Measurements from ENCODE around the gene NAGS.
"Not testable (repeated sequence)": the region's sequence is repeated elsewhere in the genome, so short reads cannot be mapped to it uniquely, and the experiment has no call there.

NAGS gene

DNA sequence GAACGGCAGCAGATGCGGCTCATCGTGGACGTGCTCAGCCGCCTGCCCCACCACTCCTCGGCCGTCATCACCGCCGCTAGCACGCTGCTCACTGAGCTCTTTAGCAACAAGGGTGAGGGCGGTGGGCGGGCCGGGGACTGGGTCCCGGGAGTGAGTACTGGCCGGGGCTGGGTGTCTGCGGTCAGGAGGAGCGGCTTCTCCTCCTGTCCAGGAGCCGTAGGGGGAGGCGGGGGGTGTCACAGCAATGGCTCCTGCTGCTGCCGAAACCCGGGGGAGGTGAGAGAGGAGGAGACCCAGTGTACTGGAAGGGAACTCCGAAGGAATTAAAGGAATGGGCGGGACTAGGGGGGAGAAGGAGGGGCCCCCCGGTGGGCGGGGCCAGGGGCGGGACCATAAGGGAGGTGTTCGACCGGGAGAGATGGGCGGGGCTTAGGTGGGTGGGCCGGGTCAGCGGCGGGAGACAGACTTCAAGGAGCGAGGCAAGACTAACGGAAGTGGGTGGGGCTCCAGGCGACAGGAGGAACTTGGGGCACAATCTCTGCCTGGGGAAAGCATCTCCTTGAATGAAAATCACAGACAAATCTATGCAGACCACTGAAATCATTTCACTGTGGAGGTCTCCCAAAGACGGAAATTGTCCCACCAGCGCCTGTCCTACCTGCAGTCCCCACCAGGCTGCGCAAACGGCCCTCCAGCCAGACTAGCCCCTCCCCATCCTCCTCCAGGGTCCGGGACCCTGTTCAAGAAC is 2.4 kb downstream of the NAGS start:
- TF ChIP-seq POLR2A (IDR thresholded peaks at IDR 0.05; ENCODE audit: low read length) (no peak), GATA1 (IDR thresholded peaks at IDR 0.05; ENCODE audit: low read depth, low read length) (no peak)
- peak; percentile 91 to 94 for DNase-seq

DNA sequence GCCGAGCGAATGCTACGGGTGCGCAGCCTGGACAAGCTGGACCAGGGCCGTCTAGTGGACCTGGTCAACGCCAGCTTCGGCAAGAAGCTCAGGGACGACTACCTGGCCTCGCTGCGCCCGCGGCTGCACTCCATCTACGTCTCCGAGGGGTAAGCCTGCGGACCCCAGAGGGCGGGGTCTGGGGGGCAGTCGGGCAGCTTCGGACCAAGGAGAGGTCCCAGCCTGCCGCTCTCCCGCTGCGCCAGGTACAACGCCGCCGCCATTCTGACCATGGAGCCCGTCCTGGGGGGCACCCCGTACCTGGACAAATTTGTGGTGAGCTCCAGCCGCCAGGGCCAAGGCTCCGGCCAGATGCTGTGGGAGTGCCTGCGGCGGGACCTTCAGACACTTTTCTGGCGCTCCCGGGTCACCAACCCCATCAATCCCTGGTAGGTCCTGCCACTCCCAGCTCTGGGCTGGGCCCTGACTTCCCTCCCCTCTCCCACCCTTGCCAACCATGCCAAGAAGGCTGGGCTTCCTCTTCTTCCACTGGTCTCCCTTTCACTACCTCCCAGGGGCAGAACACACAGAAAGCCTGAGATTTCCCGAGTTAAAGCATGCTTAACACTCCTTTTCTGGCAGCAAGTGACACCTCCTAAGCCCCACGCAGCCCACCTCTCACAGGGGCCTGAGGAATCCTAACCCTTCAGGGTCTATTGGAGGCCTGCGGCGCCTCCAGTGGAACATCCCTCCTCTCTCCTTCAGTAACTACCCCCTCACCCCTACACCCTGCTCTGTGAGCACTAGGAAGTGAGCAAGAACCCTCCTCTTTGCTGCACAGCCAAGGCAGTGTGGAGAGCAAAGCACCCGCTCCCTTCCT is 3.2 kb downstream of the NAGS start:
- no peak for TF ChIP-seq GATA1 (IDR thresholded peaks at IDR 0.05; ENCODE audit: low read depth, low read length)
- TF ChIP-seq POLR2A (IDR thresholded peaks at IDR 0.05; ENCODE audit: low read length), result peak; percentile 12
- no peak for DNase-seq

GRCh38 chr17:44008205-44008909 is 3.9 kb downstream of the NAGS start:
- DNase-seq, result no peak
- TF ChIP-seq GATA1 (IDR thresholded peaks at IDR 0.05; ENCODE audit: low read depth, low read length) (no peak), POLR2A (IDR thresholded peaks at IDR 0.05; ENCODE audit: low read length) (no peak)

GRCh38 chr17:44010966-44011647 is 6.7 kb downstream of the NAGS start:
- DNase-seq, result no peak
- TF ChIP-seq GATA1 (IDR thresholded peaks at IDR 0.05; ENCODE audit: low read depth, low read length) (no peak), POLR2A (IDR thresholded peaks at IDR 0.05; ENCODE audit: low read length) (no peak)

GRCh38 chr17:44011876-44012275 is 7.5 kb downstream of the NAGS start:
- no peak for DNase-seq
- TF ChIP-seq POLR2A (IDR thresholded peaks at IDR 0.05; ENCODE audit: low read length) (no peak), GATA1 (IDR thresholded peaks at IDR 0.05; ENCODE audit: low read depth, low read length) (no peak)

DNA sequence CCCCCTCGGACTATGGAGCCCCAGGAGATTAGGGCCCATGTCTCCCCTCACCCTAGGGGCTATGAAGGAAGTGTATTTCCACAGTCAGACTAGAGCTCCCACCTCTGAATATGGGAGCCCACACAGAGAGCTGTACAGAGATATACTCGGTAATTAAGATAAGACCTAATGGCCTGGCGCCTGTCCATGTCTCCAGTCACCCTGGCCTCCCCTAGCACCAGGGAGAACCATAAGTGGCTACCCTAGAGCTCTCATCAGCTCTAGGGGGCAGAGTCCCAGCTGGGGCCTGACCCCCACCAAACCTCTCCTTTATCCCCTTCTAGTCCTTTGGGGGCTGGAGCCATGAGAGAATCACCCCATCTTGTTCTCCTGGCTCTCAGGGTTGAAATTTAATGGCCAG is 8.0 kb downstream of the NAGS start:
- TF ChIP-seq GATA1 (IDR thresholded peaks at IDR 0.05; ENCODE audit: low read depth, low read length) (no peak), POLR2A (IDR thresholded peaks at IDR 0.05; ENCODE audit: low read length) (no peak)

DNA sequence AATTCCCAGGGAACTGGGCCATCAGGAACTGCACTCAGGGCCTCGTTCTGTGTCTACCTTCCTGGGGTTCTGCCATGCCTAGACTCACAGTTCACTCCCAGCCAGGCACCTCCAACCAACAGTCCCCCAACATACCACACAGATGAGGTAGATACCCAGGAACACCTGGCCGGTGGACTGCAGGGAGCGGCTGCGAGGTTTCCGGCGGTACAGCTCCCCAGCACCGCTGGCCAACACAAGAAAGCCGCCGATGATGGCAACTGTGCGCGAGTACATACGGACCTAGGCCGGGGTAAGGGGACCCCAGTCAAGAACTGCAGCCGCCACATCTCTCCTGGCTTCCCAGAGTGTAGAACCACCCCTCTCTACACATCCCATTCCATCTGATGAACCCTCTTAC is 8.5 kb downstream of the NAGS start:
- DNase-seq, result no peak
- no peak for TF ChIP-seq POLR2A (IDR thresholded peaks at IDR 0.05; ENCODE audit: low read length)
- TF ChIP-seq GATA1 (IDR thresholded peaks at IDR 0.05; ENCODE audit: low read depth, low read length), result no peak

More for the DNA sequence above, 8.0 kb downstream of the NAGS start:
- DNase-seq, result peak; percentile 63 to 76

DNA sequence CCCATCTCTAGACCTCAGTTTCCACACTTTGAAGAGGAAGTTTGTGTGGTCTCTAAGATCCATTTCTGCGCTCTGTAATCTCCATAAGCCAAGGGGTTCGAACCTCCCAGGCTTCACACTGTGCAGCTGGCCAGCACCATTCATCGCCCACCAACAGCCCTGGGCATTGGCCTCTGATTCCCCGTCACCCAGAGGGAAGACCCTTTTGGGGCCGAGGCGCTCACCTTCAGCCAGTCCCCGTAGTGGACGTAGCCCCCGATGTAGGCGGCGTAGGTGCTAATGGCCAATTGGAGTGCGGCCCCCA is 9.7 kb downstream of the NAGS start:
- DNase-seq, result peak in 1 of 2 experiments; percentile 50
- TF ChIP-seq POLR2A (IDR thresholded peaks at IDR 0.05; ENCODE audit: low read length), result no peak
- no peak for TF ChIP-seq GATA1 (IDR thresholded peaks at IDR 0.05; ENCODE audit: low read depth, low read length)

GRCh38 chr17:44014437-44015172 is 10.2 kb downstream of the NAGS start, which contains the start of gene TMEM101:
Gene TMEM101 (minus strand): TSS chr17:44014963. CDS start chr17:44014952, 11 bp downstream.
- no peak for TF ChIP-seq GATA1 (IDR thresholded peaks at IDR 0.05; ENCODE audit: low read depth, low read length)
- TF ChIP-seq POLR2A (IDR thresholded peaks at IDR 0.05; ENCODE audit: low read length), result peak; percentile 72
- DNase-seq, result peak; percentile 96 to 97

DNA sequence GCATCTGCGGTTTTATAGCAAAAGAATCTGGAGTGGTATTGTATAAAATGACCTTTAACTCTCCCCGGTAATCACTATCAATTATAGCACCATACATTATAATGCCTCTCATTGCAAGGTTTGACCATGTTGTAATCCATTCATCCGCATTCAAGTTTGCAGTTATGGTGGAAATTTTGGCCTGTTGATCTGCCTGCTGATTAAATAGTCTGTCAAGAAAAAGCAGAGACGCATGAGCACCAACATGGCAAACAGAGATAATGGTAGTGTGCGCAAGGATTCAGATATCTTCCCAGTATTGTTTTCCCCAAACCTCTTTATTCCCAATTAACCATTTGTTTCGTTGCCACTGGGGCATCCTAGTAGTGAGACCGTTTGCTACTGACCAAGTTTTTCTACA is 16.8 kb downstream of the NAGS start:
- not testable (repeated sequence) for DNase-seq

GRCh38 chr17:44022246-44022645 is 17.8 kb downstream of the NAGS start:
- TF ChIP-seq GATA1 (IDR thresholded peaks at IDR 0.05; ENCODE audit: low read depth, low read length) (no peak), POLR2A (IDR thresholded peaks at IDR 0.05; ENCODE audit: low read length) (no peak)
- DNase-seq, result peak; percentile 16 to 24

DNA sequence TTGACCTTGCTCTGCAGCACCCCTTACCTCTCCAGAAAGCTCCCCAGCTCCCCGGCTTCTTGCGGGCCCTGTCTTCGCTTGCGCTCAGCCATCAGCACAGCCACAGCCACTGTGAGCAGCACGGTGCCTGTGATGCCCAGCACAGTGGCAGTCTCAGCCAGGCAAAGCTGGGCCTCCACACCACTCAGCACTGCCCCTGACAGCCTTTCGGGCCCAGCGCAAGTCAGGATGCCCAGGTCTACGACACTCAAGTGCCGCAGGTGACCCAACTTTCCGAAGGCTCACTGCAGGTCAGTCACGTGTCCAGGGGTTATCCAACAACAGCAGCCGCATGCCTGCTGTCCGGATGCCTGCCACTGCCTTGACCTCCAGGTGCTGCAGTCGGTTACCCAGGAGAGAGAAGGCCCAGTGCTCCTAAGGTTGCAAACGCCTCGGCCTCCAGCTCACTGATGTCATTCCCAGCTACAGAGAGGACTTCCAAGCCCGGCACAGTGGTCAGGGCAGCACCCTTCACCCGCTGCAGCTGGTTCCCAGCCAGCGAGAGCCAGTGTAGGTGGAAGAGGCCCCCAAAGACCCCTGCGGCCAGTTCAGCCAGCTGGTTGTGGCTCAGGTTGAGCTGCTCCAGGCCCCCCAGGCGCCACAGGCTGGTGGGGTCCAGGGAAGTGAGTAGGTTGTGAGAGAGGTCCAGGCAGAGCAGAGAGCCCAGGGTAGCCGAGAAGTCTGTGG is 19.3 kb downstream of the NAGS start:
- no peak for DNase-seq
- no peak for TF ChIP-seq POLR2A (IDR thresholded peaks at IDR 0.05; ENCODE audit: low read length)
- TF ChIP-seq GATA1 (IDR thresholded peaks at IDR 0.05; ENCODE audit: low read depth, low read length), result no peak

Measured in erythroblast (primary cell).